ENCODE measurements around the gene MMRN2. TPM values are rescaled to one million over a fixed set of nuclear protein-coding genes. Genes with fewer than 3 reads are reported as not detected.

Gene MMRN2
- total and polyA plus RNA-seq, 8 donors: 20.6 to 41.8 (median 30.2) TPM

DNA sequence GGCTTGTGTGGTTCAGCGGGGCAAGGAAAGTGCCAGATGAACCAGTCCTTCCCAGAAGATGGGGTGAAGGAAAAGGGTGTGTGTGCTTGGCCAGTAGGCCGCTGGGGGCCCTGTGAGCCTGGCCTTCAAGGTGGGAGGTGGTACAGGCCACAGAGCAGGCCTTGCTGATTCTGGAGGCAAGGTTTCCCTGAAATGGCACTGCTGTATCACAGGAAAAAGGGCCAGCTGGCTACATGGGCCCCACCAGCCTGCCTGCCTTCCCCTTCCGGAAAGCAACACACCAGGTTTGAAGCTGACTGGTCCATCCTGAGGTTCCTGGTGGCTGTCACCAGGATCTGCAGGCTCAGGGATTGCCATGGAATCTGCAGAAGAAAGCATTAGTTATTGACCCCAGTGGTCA is 12.5 kb downstream of the MMRN2 start:
- Histone ChIP-seq H3K4me1 (no peaks in the 10 kb centered on the region), H3K36me3 (peaks cover 0 to 7% of the 10 kb centered on the region in 2 donors), H3K9me3 (no peaks in the 10 kb centered on the region), H3K4me3 (no peak overlapping the region), H3K27ac (no peak overlapping the region), H3K27me3 (peaks cover 0 to 14% of the 10 kb centered on the region in 2 donors)
- no peak for ATAC-seq
- intact Hi-C loops (cut with DNase I): no loop called here
- TF ChIP-seq, protein P1, sequence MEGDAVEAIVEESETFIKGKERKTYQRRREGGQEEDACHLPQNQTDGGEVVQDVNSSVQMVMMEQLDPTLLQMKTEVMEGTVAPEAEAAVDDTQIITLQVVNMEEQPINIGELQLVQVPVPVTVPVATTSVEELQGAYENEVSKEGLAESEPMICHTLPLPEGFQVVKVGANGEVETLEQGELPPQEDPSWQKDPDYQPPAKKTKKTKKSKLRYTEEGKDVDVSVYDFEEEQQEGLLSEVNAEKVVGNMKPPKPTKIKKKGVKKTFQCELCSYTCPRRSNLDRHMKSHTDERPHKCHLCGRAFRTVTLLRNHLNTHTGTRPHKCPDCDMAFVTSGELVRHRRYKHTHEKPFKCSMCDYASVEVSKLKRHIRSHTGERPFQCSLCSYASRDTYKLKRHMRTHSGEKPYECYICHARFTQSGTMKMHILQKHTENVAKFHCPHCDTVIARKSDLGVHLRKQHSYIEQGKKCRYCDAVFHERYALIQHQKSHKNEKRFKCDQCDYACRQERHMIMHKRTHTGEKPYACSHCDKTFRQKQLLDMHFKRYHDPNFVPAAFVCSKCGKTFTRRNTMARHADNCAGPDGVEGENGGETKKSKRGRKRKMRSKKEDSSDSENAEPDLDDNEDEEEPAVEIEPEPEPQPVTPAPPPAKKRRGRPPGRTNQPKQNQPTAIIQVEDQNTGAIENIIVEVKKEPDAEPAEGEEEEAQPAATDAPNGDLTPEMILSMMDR (IDR thresholded peaks at IDR 0.05): no peak
- no peak for DNase-seq

DNA sequence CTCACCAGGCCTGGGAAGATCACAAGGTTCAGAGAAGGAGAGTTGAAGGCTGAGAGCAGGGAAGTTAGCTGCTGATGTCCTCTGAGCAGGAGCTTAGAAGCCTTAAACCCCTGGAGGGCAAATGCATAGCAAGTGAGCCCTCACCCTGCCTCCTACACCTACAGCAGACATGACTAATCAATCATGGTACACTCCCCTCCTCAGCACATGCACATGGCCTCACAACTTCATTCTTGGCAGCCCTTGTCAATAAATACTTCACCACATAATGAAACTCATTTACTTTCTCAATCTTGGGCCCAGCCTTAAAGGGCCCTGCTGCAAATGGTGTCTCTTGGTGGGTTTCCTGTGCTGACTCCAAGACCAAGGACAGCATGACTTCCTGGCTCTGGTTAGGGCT is 12.9 kb downstream of the MMRN2 start:
- no peak for ATAC-seq
- Histone ChIP-seq H3K27ac (no peak overlapping the region), H3K27me3 (peaks cover 0 to 14% of the 10 kb centered on the region in 2 donors), H3K9me3 (no peaks in the 10 kb centered on the region), H3K36me3 (peaks cover 0 to 7% of the 10 kb centered on the region in 2 donors), H3K4me3 (no peak overlapping the region), H3K4me1 (no peaks in the 10 kb centered on the region)
- TF ChIP-seq, protein P1 (IDR thresholded peaks at IDR 0.05): no peak
- intact Hi-C loops (cut with DNase I): no loop called here
- no peak for DNase-seq

DNA sequence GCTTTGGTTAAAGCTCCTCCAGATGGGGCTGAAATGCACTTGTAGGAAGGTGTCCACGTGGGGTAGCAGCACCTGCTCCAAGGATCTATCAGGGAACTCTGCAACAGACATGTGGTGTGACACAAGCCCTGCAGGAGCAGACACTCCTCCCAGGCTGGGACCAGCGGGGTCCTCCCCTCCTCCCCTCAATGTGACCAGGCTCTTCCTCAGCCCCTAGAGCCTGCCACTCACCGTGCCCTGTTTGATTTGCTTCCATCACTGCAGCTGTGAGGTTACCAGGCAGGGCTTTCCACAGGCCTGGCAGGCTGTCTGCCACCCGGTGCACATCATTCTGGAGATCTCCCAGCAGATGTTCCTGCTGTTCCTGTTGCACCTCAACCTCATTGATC is 13.4 kb downstream of the MMRN2 start:
- DNase-seq (no peak), ATAC-seq (no peak)
- Histone ChIP-seq H3K36me3 (peaks cover 0 to 7% of the 10 kb centered on the region in 2 donors), H3K4me3 (no peak overlapping the region), H3K27ac (no peak overlapping the region), H3K4me1 (peaks cover 0 to 3% of the 10 kb centered on the region in 2 donors), H3K9me3 (no peaks in the 10 kb centered on the region), H3K27me3 (peaks cover 0 to 14% of the 10 kb centered on the region in 2 donors)
- TF ChIP-seq, protein P1 (IDR thresholded peaks at IDR 0.05): no peak
- intact Hi-C loops (cut with DNase I): no loop called here

DNA sequence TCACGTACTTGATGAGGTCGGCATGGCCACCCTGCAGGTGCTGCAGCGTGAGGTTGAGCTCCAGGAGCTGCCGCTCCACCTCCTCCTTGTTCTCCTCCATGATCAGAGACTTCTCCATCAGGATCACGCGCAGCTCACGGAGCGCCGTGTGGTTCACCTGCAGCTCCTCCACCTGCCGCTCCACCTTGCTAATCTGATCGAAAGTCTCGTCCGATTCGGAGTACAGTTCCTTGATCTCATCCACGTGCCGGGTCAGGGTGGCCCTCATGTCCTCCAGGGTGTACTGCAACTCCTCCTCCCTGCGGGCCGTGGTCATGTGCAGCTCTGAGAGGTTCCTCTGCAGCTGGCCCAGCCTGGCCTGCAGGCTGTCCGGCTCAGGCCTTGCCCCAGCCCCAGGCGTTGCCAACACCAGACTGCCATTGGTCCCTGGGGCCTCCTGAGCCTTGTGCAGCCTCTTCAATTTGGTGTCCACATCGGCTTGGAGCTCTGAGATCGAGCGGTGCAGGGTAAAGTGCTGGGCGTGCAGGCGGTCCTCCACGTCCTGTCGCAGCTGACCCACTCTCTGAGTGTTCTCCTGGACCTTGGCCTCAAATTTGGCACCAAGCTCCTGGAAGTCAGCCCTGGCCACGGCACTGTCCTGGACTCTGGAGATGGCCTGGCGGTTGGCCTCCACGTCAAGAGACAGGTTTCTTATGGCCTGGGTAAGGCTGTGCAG is 13.9 kb downstream of the MMRN2 start:
- no peaks in the 10 kb centered on the region for H3K9me3 ChIP-seq
- TF ChIP-seq, protein P1 (IDR thresholded peaks at IDR 0.05): no peak
- DNase-seq (no peak), ATAC-seq (no peak)
- peaks cover 0 to 5% of the 10 kb centered on the region in 2 donors for H3K4me1 ChIP-seq
- H3K27ac ChIP-seq: no peak overlapping the region
- no peak overlapping the region for H3K4me3 ChIP-seq
- peaks cover 0 to 14% of the 10 kb centered on the region in 2 donors for H3K27me3 ChIP-seq
- peaks cover 0 to 7% of the 10 kb centered on the region in 2 donors for H3K36me3 ChIP-seq
- intact Hi-C loops (cut with DNase I): no loop called here

DNA sequence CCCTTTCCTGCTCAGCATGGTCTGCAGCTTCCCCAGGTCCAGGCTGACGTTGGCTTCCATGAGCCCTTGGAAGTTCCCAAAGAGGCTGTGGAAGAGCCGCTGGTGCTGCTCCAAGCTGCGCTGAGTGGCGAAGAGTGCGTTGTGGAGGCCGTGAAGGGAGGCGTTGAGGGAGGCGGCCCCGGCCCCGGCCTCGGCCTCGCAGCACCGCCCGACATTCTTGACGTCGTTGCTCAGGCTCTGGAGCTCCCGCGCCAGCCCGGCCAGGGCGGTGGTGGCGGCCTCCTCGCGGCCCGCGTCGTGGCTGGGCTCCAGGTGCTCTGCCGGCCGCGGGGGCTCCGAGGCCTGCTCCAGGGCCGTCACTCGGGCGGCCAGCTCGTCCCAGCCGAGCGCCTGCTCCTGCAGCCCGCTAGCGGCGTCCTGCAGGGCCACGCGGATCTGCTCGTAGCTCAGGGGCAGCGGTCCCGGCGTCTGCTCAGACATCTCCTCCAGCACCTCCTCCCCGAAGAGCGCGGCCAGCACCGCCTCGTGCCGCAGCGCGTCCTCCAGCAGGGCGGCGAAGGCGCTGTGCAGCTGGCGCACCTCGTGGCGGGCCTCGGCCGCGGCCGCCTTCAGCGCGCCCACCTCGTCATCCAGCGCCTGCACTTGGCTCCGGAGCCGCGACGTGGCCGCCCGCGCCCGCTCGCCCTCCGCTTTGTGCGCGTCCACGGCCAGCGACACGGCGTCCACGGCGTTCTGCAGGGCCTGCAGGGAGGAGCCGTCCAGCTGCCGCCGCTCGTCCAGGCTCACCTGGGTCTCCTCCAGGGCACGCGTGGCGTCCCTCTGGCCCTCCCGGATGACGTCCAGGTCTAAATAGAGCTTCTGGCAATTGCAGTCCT is 14.7 kb downstream of the MMRN2 start:
- peaks cover 0 to 14% of the 10 kb centered on the region in 2 donors for H3K27me3 ChIP-seq
- TF ChIP-seq, protein P1 (IDR thresholded peaks at IDR 0.05): no peak
- no peak overlapping the region for H3K27ac ChIP-seq
- no peaks in the 10 kb centered on the region for H3K9me3 ChIP-seq
- H3K36me3 ChIP-seq: peaks cover 0 to 7% of the 10 kb centered on the region in 2 donors
- intact Hi-C loops (cut with DNase I): no loop called here
- peaks cover 0 to 5% of the 10 kb centered on the region in 2 donors for H3K4me1 ChIP-seq
- peak in 1 of 4 donors; percentile 82 for DNase-seq
- no peak for ATAC-seq
- H3K4me3 ChIP-seq: no peak overlapping the region
